Transverse colon (tissue), 4 donors: ENCODE results near the gene ERC2.
A peak's percentile ranks its signal among the peaks of the same experiment; 100 is the strongest.

ENCODE experiments used
- EP300 ChIP-seq: sonication (generic); formaldehyde crosslinking; IDR thresholded peaks from one replicate; pipeline ENCODE4 v1.6.1; 2017; ENCODE audit warnings: antibody characterized with exemption, low read depth
- POLR2A ChIP-seq: fragments of 450-650 bp; IDR thresholded peaks from one replicate; pipeline ENCODE4 v1.6.1; 2016; ENCODE audit warnings: antibody characterized with exemption, mild to moderate bottlenecking, moderate library complexity
- POLR2AphosphoS5 ChIP-seq, 3 donors: sonication (generic); formaldehyde crosslinking; IDR thresholded peaks; one replicate each; pipeline ENCODE4 v1.6.1; 2016; ENCODE audit warnings: antibody characterized with exemption in 3 of 3
- TF ChIP-seq, protein P1 (sequence below), 5 experiments: fragments of 200-600 bp in 3 of 5; fragments of 450-650 bp in 2 of 5; sonication (generic) in 3 of 5; IDR thresholded peaks; 1 replicate in 2 of 5; 2 replicates in 3 of 5; pipeline ENCODE4 v1.5.1; 2016 to 2017; ENCODE audit warnings: antibody characterized with exemption in 5 of 5, inconsistent platforms in 3 of 5, mild to moderate bottlenecking in 2 of 5, moderate library complexity in 1 of 5

DNA sequence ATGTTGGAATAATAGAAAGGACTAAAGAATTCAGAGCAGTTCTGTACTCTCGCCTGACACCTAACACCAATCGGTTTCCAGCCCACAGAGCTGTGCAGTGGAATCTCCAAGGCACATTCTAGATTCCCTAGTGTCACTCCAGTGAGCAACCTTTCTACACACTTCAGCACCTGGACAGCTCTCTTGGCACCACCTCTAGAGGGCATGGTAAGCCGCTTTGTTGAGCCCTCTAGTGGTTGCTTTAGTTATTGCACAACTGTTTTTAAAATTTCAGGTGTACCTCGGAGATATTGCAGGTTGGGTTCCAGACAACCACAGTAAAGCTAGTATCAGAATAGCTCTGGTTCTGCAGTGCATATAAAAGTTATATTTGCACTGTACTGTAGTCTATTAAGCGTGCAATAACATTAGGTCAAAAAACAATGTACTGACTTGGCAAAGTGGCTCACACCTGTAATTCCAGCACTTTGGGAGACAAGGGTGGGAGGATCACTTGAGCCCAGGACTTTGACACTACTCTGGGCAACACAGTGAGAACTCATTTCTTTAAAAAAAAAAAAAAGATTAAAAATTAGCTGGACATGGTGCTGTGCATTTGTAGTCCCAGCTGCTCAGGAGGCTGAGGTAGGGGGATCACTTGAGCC, 26.5 kb upstream of the ERC2 start:
- TF ChIP-seq, protein P1, sequence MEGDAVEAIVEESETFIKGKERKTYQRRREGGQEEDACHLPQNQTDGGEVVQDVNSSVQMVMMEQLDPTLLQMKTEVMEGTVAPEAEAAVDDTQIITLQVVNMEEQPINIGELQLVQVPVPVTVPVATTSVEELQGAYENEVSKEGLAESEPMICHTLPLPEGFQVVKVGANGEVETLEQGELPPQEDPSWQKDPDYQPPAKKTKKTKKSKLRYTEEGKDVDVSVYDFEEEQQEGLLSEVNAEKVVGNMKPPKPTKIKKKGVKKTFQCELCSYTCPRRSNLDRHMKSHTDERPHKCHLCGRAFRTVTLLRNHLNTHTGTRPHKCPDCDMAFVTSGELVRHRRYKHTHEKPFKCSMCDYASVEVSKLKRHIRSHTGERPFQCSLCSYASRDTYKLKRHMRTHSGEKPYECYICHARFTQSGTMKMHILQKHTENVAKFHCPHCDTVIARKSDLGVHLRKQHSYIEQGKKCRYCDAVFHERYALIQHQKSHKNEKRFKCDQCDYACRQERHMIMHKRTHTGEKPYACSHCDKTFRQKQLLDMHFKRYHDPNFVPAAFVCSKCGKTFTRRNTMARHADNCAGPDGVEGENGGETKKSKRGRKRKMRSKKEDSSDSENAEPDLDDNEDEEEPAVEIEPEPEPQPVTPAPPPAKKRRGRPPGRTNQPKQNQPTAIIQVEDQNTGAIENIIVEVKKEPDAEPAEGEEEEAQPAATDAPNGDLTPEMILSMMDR (IDR thresholded peaks at IDR 0.05) = peak; percentile 73 to 96 (median 83)
- TF ChIP-seq POLR2A (no peak), POLR2AphosphoS5 (IDR thresholded peaks at IDR 0.05) (no peak), EP300 (no peak)
